COLO668 (cell line): ENCODE data around the gene TMC6.
"Not testable (repeated sequence)": the region's sequence is repeated elsewhere in the genome, so short reads cannot be mapped to it uniquely, and the experiment has no call there.

Source experiments
- DNase-seq: peaks from one replicate; lab custom pipeline; 2025; ENCODE audit not compliant: unreplicated experiment; lab: John Stamatoyannopoulos, UW

The TMC6 gene

DNA sequence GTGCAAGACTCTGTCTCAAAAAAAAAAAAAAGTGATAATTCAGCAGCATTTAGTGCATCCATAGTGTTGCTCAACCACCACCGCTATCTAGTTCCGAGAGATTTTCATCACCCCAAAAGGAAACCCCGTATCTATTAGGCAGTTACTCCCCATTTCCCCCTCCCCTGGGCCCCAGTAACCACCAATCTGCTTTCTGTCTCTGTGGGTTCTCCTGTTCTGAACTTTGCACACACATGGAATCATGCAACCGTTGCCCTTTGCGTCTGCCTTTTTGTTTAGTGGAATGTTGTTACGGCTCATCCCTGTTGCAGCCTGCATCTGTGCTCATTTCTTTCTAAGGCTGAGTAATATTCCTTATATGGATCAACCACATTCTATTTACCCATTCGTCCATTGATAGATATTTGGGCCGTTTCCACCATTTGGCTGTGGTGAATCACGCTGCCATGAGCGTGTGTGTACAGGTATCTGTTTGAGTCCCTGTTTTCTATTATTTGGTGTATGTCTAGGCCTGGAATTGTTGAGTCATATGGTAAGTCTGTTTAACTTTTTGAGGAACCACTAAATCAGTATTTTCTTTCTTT, 31.1 kb upstream of the TMC6 start:
- no peak for DNase-seq

DNA sequence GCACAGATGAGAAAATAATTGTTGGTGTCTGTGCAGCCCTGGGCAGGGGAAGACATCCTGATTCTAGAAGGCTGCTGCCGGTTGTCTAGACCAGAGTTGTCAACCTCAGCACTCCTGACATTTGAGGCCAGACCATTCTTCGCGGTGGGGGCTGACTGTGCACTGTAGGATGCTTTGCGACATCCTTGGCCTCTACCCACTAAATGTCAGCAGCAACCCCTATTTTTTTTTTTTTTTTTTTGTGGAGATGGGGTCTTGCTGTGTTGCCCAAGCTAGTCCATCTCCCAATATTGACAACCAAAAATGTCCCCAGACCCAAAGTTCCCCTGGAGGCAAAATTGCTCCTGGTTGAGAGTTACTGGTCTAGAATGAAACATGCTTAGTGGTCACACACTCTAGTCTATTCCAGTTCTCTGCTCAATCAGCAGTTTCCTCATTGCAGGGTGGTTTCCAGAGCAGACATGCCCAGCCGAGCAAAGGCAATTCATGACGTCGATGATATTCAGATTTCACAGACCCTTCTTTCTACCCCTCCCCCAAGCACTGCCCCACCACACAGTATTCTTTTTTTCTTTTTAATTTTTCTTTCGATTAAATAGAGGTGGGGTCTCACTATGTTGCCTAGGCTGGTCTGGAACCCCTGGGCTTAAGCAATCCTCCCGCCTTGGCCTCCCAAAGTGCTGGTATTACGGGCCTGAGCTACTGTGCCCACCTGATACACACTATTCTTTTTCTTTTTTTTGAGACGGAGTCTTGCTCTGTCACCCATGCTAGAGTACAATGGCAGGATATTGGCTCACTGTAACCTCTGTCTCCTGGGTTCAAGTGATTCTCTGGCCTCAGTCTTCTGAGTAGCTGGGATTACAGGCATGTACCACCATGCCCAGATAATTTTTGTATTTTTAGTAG, 26.6 kb upstream of the TMC6 start:
- DNase-seq, result no peak

DNA sequence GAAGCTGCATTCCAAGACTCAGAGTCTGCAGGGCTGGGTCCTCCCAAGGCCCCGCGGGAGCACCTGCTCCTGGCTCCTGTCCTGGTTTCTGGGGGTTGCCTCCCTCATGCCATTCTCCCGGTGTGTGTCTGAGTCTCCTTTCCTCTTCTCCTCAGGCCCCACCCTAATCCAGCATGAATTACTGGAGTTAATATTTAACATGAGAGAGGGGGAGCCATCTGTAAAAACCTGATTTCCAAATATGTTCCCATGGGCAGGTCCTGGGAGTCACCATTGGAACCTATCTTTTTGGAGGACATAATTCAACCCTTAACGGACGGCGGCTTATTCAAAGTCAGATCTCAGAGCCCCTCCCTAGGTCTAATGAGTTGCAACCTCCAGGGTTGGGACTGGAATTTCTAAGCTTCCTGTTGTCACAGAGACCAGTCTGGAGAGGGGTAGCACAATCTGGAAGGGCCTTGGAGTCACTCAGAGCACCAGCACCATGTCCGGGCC, 23.0 kb upstream of the TMC6 start:
- DNase-seq, result peak; percentile 8

DNA sequence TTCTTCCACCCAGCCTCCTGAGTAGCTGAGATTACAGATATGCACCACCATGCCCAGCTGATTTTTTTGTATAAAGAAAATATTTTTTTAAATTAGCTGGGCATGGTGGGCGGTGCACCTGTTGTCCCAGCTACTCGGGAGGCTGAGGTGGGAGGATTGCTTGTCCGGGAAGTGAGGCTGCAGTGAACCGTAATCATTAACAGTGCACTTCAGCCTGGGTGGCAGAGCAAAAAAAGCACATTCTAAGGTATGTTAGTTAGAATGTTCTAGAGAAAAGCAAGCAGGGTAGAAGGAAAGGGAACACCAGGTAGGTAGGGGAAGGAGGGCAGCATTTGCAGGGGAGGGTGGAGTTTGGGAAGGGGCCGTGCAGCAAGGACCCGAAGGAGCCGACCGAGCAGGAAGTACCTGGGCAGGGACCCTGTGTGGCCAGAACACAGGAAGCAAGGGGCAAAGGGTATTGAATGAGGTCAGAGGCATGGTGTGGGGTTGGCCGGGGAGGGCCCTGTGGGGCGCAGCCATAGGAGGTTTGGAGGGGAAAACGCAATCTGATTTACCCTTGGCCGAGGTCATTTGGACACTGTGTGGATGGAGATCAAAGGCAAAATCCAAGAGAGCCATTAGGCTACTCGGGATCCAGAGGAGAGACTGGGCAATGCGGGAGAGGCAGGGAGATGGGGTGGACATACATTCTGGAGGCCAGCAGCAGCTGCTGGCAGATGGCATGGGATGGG, 19.9 kb upstream of the TMC6 start:
- DNase-seq, result no peak

DNA sequence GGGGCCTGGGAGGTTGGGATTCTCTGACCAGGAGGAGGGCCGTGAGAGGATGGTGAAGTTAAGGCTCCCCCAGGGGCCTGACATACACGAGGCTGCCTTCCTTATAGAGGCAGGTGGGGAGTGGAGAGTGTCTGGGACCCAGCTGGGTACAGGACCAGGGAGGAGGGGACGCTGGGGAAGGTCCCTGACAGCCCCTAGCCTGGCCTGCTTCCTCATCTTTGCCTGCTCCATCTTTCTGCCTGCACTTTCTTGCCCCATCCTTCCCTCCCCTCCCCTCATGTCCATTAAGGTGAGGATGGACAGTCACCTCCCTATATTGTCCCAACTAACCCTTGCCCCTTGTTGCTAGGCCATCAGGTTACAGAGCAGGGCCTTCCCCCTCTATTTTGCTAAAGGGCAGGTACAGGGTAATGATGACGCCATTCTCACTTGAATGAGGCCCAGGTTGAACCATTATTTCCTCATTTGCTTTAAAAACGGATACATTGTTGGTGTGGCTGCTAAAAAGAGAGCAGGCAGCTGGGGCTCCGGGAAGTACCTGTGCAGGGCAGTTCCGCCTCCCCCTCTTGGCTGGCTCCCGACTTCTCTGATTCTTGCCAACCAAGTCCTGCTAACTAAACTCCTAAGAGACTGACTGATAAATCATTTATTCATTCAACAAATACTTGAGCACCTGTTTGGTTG, 18.9 kb upstream of the TMC6 start:
- no peak for DNase-seq

DNA sequence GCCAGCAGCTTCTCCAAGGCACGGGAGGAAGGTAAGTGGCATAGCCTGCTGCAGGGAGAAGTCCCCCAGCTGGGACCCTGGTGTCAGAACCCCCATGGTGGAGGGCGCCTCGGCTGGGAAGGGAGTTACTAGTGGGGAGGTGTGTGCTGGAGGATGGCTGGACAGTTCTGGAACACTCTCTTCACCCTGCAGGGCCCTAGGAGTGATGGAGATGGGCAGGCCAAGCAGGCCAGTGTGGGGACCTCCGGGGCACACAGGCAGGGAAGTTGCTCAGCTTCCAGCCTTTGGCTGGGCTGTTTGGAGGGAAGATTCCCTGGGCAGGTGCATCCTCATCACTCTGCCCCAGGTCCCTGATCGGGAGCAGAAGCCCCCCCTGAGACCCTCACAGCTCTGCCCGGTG, 18.3 kb upstream of the TMC6 start:
- no peak for DNase-seq

DNA sequence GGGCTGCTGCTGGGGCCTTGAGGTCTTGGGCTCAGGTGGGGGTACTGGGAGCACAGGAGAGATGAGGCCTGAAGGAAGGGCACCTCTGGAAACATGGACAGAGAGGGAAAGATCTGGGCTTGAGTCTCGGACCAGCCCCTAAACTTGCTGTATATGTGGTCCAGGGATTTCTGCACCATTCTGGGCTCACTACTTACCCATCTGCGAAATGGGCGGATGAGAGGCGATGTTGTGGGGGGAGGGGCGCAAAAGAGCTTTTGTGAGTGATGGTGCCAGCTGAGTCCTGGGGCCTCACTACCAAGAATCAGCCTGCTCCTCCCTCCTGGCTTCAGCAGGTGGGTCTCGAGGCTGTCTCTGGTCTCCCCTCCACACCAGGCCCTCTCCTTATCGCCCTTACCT, 17.9 kb upstream of the TMC6 start:
- no peak for DNase-seq

DNA sequence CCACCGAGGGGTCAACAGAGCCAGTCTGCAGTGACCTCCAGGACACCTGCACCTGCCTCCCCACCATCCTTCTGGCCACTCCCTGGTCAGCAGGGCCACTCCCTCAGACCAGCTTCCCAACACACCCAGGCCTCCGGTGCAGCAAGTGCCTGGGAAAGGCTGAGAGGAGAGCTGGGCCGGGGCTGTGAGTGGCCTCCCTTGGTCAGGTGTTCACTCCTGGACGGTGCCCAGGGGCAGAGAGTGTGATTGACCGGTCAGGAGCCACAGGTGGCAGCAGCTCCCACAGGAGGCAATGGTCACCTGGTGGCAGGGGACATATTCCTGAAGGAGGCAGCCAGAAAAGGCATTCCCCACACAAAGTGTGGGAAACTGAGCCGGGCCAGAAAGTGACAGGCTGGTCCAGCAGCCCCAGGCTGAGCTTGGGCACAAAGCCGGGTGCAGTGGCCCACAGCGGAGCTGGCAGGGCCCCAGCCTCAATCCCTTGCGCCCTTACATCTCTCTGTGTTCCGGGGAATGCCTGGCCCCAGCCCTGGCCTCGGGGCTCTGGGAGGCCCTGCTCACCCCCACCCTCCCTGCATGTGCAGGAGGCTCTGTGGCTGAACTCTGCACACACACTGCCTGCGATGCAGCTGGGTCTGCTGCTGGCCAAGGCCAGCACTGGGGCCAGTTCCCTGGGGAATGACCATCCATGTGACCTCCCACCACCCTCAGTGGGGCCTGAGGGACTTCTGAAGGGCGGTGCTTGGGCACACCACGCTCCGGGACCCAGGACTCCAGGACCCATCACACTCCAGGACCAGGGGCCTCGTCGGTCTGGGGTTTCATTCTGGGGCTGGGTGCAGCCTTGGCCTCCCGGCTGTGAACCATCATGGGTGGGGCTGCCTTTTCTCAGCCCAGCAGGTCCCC, 16.4 kb upstream of the TMC6 start:
- DNase-seq, result no peak

DNA sequence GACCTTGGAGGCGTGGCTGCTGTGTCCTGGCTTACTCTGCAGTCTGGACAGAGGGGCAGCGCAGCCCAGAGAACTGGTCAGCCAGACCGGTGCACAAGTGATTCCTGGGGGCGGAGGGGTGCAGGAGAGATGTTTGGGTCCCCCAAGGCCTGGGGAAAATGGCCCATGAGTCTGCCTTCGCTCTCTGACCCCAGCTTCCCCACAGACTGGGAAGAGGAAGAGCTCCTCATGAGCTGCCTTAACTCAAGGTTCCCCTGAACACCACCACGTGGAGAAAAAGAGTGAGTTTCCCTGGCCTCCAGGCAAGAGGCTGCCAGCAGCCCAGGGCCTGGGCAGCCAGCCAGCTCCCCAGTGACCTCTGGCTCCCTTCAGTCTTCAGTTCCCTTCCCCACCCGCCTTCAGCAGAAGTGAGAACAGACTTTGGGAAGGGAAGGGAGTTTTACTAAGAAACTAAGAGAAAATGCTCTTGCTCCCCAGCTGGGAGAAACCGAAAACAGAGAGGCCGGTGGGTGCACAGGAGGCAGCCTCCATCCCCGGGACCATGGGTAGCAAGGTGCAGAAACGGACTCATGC, 15.7 kb upstream of the TMC6 start:
- no peak for DNase-seq

DNA sequence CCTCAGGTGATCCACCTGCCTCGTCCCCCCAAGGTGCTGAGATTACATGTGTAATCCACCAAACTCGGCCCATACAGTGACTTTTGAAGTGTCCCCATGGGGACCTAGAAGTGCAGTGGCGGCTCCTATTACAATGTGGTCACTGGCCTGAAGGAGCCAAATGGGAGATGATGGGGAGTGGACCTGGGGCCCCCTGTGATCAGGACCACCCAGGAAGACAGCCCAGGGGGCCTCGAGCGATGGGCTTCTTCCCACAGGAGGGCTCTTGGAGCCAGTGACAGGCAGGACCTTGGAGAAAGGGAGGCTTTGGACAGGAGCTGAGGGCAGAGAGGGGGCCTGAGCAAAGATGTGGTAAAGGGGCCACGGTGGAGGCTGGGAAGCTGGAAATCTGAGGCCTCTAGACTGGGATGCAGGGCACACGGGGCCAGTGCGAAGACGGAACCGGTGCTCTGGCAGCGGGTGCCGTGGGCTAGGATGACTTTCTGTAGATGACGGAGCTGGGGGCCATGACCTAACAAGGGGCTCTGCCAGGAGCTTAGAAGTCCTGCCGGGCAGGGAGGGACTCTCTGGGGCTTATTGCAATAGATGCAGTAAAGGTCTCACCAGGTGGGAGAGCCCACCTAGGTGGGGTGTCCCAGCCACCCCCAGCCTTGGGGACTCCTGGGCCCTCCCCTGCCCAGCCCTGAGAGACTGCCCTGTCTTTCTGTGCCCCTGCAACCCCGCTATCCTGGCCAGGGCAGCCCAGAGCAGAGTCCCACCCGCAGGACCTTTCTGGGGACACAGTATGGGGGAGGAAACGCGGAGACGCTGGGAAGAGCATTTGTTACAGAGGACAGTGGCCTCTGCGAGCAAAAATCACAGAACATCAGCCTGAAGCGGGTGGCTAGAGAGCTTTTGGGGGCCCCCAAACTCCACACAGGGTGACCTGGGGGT, 14.9 kb upstream of the TMC6 start:
- no peak for DNase-seq

DNA sequence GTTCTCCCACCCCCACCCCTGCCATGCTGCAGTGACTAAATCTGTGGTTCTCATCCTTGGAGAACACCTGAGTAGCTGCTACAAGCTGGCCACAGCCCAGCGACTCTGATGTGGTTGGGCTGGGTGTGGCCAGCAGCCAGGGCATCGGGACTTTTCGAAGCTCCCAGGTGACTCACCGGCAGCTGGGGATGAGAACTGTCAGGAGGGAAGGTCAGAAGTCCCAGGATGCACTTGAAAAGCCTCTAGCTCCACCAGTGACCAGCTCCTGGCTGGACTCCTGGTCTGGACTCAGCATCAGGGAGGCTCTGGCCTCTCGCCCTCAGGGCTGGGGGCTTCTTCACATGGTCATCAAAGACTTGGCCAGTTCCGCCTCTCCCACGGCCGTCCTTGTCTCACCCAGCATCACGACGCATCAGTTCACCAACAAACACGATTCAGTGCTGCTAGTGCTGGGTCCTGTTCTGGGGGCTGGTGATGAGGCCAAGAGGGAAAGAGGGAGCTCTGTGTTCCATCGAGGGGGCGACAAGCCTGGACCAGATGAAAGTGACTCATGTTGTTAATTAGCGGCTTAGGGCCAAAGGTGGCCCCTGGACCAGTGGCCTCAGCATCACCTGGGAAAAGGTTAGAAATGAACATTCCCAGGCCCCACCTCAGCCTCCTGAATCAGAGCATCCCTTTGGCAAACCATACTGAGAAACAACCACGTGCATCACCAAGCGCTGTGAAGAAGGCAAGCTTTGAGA, 13.7 kb upstream of the TMC6 start:
- peak; percentile 74 for DNase-seq

DNA sequence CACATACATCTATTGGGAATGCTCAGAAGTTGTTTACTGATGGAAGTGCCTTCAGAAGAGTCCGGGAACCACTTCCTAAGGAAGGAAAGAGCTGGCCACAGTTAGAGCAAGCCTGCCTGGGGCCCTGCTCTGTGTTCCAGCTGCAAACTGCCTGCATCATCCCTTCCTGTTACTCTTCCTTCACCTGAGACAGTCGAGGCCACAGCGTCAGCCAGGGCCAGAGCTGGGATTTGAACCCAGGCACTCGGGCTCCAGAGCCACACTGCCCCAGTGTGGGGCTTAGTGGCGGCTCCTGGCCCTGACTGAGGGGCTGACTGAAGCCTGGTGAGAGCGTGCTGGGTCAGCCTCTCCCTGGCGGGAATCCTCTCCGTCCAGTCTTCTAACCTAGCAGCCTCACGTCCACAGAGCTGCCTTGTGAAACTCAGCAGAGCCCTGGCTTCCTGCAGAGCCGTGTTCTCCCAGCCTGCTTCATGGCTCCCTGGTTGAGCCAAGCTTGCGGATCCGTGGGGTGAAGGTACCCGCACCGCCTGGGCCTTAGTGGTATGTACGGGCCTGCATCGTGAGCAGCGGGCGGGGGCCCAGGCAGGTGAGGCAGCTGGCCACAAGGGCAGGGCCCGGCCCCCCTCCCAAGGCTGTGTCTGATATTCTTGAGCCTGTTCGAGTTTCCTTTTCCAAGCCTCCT, 13.0 kb upstream of the TMC6 start:
- DNase-seq, result no peak

DNA sequence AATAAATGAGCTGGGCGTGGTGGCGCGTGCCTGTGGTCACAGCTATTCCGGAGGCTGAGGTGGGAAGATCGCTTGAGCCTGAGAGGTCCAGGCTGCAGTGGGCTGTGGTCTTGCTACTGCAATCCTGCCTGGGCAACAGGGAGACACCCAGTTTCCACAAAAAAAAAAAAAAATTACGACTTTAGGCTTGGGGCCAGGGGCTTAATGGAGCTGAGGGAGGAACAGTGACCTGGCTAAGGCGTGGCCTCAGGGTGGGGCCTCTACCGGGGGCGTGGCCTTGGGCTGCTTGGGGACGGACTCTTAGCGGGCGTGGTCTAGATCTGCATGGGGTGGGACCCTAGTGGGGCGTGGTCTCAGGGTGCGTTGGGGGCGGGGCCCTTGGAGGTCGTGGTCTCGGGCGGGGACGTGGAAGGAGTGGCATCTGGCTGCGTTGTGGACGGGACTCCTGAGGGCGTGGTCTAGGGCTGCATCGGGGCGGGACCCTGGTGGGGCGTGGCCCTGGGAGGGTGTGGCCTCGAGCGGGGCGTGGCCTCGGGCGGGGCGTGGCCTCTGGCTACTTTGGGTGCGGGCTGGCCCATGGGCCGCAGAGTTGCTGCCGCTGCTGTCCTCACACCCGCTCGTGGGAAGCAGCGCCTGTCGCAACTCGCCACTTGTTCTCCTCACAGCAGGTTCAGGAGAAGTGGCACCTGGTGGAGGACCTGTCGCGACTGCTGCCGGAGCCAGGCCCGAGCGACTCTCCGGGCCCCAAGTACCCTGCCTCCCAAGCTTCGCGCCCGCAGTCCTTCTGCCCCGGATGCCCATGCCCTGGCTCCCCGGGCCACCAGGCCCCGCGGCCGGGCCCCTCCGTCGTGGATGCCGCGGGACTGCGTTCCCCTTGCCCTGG, 11.9 kb upstream of the TMC6 start:
- peak; percentile 69 for DNase-seq

DNA sequence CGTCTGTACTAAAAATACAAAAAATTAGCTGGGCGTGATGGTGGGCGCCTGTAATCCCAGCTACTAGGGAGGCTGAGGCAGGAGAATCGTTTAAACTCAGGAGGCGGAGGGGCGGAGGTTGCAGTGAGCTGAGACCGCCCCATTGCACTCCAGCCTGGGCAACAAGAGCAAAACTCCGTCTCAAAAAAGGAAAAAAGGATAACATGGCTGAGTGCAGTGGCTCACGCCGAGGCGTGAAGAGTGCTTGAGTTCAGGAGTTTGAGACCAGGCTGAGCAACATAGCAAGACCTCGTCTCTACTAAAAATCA, 11.3 kb upstream of the TMC6 start:
- not testable (repeated sequence) for DNase-seq

DNA sequence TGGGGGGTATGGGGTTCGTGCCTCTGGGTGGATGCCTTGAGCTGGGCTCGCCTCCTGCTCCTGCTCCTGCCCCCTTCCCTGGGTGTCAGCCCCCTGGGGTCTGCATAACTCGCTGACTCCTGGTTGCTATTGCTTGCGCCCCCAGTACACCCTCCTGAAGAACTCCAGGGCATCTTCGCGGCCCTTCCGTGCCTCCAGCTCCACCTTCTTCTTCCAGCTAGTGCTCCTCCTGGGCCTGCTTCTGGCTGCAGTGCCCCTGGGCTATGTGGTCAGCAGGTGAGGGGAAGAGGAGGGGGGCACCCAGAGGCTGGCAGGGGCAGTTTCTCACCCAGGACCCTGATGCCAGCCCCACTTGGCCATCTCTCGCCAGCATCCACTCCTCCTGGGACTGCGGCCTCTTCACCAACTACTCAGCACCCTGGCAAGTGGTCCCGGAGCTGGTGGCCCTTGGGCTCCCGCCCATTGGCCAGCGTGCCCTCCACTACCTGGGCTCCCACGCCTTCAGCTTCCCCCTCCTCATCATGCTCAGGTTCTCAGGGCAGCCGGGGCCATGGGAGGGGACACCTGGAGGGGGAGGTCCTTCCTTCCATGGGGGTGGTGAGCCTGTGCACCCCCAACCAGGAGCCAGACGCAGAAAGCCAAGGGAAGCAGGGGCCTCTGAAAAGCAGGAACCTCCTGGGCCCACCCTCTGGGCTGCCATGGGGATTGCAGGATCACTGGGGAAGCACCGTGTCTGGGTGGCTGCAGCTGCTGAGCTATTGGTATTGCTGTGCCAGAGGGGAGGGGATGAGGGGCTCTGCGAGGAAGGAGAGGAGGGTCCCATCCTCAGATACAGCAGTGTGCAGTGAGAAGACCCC, 9.9 kb upstream of the TMC6 start:
- no peak for DNase-seq
